Chondrocyte (in vitro differentiated cells): ENCODE results near the gene WDSUB1. TPM values are rescaled to one million over a fixed set of nuclear protein-coding genes. Genes with fewer than 3 reads are reported as not detected.

ENCODE experiments used
- DNase-seq: peaks from one replicate; pipeline ENCODE4 v3.0.0; 2021; ENCODE audit warnings: mixed read lengths, low spot score
- H3K27ac Mint-ChIP-seq: one replicate; pipeline ENCODE4 v1.8.0; 2021; ENCODE audit warnings: mild to moderate bottlenecking, moderate library complexity, mixed read lengths; ENCODE audit not compliant: unreplicated experiment
- H3K27me3 Mint-ChIP-seq: 2 replicates; pipeline ENCODE4 v1.8.0; 2021; ENCODE audit warnings: low read depth, mixed read lengths
- H3K36me3 Mint-ChIP-seq: 2 replicates; pipeline ENCODE4 v1.8.0; 2021; ENCODE audit warnings: low read depth, mixed read lengths
- H3K4me1 Mint-ChIP-seq: 2 replicates; pipeline ENCODE4 v1.8.0; 2021; ENCODE audit warnings: low read depth, mild to moderate bottlenecking, mixed read lengths
- H3K4me3 Mint-ChIP-seq: one replicate; pipeline ENCODE4 v1.8.0; 2021; ENCODE audit warnings: mild to moderate bottlenecking, moderate library complexity, mixed read lengths; ENCODE audit not compliant: unreplicated experiment
- H3K9me3 Mint-ChIP-seq: 2 replicates; pipeline ENCODE4 v1.8.0; 2021; ENCODE audit warnings: low read depth, mixed read lengths
- CTCF ChIP-seq: fragments of 200-600 bp; sonication (generic); IDR thresholded peaks from 2 replicates; pipeline ENCODE4 v1.5.0; 2021; ENCODE audit warnings: antibody characterized with exemption, mild to moderate bottlenecking, moderate library complexity
- total RNA-seq: library from RNA; stranded (reverse); gene quantifications from 3 replicates; pipeline ENCODE4 v1.2.1, GENCODE V29; 2021

WDSUB1 gene
- total RNA-seq, 1 donor from 2014 or later, result 9.3 TPM

- Mint-ChIP-seq H3K9me3 (no peaks in the 10 kb centered on the region), H3K4me1 (peaks cover under 1% of the 10 kb centered on the region), H3K27me3 (no peaks in the 10 kb centered on the region), H3K36me3 (peaks cover 5% of the 10 kb centered on the region), H3K27ac (no peak overlapping the region), H3K4me3 (no peak overlapping the region)
- no peak for TF ChIP-seq CTCF
- no peak for DNase-seq
These were observed 6.8 kb downstream of the WDSUB1 start for GRCh38 chr2:159279700-159280099.

DNA sequence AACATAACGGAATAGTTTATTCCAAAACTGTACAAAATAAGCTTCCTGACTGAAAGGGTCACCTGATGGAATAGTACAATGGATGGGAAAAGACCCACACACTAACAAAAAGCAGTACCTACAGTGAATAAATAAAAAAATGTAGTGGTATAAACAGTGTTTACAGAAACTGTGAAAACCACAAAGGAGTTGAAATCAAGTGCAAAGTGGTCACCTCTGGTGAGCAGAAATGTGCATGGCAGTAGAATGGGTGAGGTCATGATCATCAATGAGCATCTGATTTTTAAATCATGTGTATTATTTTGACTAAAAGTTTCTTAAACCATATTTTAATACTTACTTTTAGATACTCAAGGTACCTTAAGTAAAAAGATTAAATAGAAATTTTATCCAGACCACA is 11.4 kb downstream of the WDSUB1 start:
- Mint-ChIP-seq H3K27ac (no peak overlapping the region), H3K4me1 (no peaks in the 10 kb centered on the region), H3K36me3 (peaks cover 8% of the 10 kb centered on the region)

DNA sequence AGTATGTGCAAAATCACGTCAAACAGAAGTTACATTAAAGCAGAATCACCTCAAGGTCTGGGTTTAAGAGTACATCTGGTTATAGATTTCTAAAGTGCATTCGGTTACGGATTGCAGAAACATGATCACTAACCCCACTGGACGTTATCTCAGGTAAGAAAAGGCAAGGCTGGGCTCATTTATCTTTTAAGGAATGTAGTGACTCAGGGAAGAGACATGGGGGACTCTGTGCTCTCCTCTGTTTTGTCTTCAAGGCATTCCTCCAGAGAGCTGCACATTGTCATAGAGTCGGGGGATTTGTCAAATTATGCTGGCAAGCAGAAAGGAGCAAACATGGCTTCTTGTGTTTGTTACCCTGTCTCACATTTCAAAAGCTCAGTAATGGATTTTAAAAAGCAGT is 14.3 kb downstream of the WDSUB1 start:
- H3K9me3 Mint-ChIP-seq, result no peaks in the 10 kb centered on the region
- H3K4me1 Mint-ChIP-seq, result peaks cover 11% of the 10 kb centered on the region
- no peaks in the 10 kb centered on the region for H3K27me3 Mint-ChIP-seq
- H3K4me3 Mint-ChIP-seq, result no peak overlapping the region
- no peak for TF ChIP-seq CTCF
- DNase-seq, result no peak
- H3K27ac Mint-ChIP-seq, result no peak overlapping the region
- peaks cover 7% of the 10 kb centered on the region for H3K36me3 Mint-ChIP-seq

More for the DNA sequence above, 11.4 kb downstream of the WDSUB1 start:
- Mint-ChIP-seq H3K9me3 (no peaks in the 10 kb centered on the region), H3K27me3 (no peaks in the 10 kb centered on the region), H3K4me3 (no peak overlapping the region)
- TF ChIP-seq CTCF, result no peak
- no peak for DNase-seq

DNA sequence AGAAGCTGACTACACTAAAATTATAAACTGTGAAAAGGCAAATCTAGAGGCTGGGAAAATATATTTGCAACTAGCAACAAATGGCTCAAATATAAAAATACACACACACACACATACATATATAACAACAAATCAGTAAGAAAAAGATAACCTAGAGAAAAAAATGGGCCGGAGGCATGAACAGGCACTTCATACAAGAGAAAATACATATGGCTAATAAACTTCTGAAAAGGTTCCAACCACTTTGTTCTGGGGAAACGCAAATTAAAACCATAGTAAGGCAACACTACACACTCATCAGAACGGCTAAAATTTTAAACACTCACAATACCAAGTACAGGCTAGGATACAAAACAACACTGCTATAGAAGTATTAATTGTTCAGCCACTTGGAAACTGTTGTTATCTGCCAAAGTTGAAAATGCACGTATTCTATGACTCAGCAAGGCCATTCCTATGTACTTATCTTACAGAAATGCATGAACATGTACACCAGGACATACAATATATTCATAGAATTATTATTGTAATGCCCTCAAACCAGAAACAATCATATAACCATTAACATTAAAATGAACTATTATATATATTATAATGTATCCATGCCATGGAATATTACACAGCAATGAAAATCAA is 15.6 kb downstream of the WDSUB1 start:
- H3K36me3 Mint-ChIP-seq, result peaks cover 7% of the 10 kb centered on the region
- DNase-seq, result no peak

DNA sequence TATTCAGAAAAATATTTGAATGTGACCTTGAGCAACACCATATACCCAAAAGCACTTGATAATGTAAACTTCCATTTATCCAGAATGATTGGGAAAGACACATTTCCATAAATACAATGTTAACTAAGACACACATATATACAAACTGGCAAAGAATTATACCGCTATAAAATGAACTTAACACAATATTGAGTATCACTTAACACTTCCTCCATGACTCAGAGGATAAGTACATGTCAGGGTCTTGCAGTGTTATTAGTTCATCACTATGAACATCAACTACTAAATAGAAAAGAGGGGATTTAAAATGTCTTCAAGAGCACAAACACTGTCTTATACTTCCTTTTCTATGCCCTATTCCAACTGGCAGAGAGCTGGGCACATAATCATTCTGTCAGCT is 18.6 kb downstream of the WDSUB1 start:
- Mint-ChIP-seq H3K4me1 (peaks cover 18% of the 10 kb centered on the region), H3K27me3 (no peaks in the 10 kb centered on the region), H3K27ac (no peak overlapping the region), H3K4me3 (no peak overlapping the region), H3K9me3 (no peaks in the 10 kb centered on the region), H3K36me3 (no peaks in the 10 kb centered on the region)
- TF ChIP-seq CTCF, result no peak
- no peak for DNase-seq

More for the DNA sequence above, 15.6 kb downstream of the WDSUB1 start:
- TF ChIP-seq CTCF, result no peak
- Mint-ChIP-seq H3K9me3 (no peaks in the 10 kb centered on the region), H3K4me1 (peaks cover 11% of the 10 kb centered on the region), H3K4me3 (no peak overlapping the region), H3K27ac (no peak overlapping the region), H3K27me3 (no peaks in the 10 kb centered on the region)
